Stimulated activated CD8-positive, alpha-beta memory T cell treated with anti-CD3 and anti-CD28 coated beads, Interleukin-12 subunit alpha, Interleukin-12 subunit beta, amount 100 ng/mL, for 24 hours (primary cell): Measurements from ENCODE around the gene FLRT2.

Experiments used
- DNase-seq: peaks from one replicate; pipeline ENCODE4 v3.0.0-alpha.2; 2020; ENCODE audit errors: extremely low read depth

FLRT2 gene

DNA sequence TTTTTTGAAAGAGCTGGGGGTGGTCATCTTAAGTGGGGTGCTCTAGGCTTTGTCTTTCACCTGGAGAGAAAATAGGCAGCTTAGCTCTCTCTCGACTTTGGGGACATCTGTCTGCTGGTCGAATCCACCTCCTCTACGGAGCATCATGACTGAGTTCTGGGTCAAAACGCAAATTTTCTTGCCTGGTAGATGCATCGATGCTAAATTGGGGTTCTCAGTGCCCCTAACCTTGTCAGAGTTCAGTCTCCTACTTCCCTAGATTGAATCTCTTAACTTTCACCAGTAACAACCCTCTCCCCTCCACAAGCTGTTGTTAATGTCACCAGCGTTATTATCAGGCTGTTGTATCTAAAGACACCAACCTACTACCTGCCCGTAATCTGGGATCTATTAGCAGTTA lies 682 bp downstream of the FLRT2 start:
- no peak for DNase-seq

DNA sequence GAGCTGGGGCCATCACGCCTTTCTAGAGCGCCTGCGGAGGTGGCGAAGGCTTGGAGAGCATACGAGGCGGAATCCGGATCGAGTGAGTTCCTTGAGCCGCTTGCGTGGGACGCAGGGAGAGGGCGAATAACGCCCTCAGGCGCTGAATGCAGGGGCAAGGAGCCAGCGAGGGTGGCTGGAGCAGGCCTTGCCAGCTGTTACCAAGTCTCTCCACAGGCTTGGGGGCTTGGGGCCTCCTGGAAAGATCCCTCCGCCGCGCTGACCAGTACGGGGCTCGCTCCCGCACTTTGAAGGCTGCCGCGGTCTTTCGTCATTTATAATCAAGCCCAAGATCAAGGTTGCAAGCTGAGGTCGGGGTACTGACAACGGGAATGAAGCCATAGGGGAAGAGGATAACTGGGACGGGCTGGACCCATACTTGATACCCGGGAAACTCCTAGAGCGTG lies 1.2 kb downstream of the FLRT2 start:
- DNase-seq, result no peak

DNA sequence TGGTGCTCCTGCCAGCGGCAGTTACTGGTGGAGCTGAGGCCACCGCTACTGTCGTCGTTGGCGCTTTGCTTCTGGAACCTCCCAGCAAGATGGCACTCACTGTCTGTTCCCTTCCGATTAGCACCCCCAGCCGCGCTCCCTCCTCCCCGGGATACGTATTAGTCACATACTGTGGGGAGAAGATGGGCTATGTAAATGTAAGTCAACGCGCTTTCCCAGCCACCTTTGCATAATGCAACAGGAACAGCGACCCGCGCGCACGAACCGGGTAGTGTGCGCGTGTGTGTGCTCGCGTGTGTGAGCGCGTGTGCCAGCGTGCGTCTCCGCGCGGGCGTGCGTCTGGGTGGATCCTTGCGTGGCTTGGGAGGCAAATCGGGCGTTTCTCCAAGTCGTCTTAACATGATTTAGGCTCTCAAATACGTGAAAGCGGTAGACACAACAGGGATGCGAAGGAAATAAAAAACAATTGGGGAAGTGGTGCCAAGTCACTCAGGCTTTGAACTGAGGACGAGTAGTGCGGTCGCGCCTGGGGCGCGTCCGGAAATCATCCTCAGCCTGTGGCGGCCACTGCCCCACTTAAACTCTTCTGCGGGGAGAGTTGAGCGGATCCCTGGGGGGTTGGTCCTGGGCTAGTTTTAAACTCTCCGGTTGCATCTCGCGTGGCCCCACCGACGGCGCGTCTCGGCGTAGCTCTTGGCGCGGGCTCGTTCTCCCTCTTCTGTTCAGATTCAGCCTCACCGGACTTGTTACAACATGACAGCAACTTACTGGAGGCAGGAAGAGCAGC lies 1.8 kb downstream of the FLRT2 start:
- DNase-seq, result no peak

DNA sequence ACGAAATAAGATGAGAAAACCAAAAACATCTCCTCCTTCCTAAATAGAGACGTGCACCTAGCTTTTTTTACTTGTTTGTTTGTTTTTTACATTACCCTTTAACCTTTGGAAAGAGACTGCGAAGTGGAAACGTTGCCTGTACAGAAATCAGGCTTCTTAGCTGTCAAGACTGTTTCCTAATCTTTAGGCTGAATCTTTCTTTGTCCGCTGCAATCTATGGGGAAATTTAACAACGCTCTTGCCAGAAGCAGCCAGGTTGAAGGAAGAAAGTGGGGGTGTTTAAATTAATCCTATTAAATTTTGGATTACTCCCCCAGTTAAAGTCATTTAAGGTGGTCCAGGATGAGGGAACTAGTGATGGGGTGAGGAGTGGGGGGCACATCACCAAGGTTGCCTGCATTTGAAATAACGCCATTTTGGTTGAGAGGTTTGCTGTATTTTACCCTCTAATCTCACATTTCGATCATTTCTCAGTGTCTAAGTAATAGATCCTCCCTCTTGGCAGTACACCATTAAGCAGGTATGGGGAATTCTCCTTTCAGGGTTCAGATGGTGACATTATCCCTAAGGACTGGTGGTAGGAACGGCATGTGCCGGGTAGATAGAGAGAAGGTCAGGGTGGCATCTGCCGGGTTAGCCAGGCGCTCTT lies 2.6 kb downstream of the FLRT2 start:
- DNase-seq, result no peak

DNA sequence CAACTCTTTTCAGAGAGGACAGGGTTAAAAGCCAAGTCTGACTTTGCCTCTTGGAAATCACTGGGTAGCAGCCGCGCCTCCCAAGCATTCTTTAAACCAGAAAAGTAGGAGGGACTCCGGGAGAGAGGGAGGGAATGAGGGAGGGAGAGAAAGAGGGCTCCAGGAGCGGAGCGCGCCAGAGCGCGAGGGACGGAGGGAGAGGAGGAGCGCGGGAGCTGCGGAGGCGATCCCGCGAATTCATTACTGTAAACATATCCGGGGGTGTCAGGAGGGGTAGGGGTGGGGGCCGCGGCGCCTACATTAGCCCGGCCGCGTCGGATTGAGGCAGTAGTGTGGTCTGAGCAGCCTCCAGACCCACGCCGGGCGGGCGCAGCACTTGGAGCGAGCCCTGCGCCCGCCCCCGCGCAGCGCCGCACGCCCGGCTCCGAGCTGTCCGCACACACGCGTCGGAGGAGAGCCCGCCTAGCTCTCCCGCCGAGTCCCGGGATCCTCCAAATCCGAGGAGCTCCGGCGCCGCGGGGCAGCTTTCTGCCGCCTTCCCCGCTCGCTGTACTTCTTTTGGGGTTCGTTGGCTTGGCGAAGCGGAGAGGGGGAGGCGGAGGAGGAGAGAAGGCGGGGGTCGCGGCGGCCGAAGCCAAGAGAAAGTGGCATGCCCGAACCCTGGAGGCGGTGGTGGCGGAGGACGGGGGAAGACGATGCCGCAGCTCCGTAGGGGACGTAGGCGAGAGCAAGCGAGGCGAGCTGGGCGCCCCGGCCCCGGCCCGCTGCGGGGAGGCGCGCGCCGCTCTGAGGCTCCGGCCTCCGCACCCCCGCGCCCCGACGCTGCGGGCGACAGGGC lies 3.3 kb downstream of the FLRT2 start:
- DNase-seq, result no peak

DNA sequence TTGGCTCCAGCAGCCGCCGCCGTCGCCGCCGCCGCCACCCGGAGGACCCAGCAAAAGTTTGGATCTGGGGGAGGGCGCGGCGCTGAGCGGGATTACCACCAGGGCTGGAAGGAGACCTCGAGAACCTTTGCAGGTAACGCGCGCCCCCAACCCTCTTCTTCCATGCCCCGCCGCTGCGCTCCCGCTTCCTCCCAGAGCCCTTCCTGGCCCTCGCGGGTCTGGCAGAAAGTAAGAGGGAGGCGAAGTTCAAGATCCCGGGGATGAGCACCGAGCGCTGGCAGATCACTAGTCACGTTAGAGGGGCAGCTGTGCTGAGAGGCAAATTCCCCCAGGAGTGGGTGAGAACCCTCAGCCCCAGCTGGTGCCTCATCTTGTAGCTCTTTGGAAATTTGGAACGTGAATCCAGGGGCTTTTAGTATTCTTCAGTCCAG lies 3.9 kb downstream of the FLRT2 start:
- DNase-seq, result no peak

DNA sequence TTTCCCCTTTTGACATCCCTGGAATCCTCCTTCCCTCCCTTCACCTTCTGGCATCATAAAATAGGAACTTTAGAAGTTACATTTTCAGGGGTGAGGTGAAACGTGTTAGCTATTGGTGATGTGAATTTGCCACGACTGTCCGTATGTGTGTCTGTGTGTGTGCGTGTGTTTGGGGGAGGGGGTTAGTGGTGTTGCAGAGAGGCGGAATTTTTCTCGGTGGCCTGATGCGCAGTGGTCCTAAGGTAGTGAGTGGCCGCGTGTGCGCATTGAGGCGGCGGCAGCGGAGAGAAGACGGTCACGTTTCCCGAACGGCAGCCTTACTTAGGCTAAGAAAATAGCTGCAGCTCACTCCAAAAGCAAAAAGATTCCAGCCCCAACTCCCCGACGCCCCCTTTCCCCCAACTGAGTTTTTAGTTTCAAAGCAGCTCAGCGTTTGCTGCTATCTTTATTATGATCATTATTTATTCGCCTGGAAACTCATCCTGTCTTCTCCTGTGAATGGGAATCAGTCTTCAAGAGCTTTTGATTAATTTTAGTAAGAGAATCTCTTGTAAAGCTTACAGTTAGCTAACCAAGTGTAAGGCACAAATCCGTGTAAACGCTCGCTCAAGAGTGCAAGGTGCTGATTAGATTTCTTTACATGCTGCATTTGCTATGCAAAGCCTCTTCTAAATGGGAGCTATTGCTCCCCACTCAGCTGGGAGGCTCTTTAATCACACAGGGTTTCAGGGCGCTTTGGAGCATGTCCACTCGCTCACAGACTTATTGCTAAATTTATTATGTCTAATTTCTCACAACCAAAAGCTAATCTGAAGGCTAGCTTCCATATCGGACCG lies 4.7 kb downstream of the FLRT2 start:
- no peak for DNase-seq

DNA sequence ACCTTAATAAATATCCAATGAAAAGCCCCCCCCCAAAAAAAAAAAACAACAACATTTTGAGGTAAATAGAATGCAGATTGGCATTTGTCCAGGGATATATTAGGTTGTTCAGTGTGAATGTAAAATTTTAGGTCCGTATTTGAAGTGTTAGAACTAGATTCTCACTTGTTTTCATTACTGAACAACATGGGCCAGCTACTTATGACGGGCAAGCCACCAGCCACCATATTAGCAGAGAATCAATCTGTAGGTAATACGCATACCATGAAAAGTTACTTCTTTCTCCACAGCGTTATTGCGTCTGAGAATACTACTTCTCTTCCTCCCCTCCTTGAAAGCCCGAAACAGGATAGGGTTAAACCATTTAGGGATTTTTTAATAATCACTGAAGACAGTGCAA lies 5.4 kb downstream of the FLRT2 start:
- no peak for DNase-seq

DNA sequence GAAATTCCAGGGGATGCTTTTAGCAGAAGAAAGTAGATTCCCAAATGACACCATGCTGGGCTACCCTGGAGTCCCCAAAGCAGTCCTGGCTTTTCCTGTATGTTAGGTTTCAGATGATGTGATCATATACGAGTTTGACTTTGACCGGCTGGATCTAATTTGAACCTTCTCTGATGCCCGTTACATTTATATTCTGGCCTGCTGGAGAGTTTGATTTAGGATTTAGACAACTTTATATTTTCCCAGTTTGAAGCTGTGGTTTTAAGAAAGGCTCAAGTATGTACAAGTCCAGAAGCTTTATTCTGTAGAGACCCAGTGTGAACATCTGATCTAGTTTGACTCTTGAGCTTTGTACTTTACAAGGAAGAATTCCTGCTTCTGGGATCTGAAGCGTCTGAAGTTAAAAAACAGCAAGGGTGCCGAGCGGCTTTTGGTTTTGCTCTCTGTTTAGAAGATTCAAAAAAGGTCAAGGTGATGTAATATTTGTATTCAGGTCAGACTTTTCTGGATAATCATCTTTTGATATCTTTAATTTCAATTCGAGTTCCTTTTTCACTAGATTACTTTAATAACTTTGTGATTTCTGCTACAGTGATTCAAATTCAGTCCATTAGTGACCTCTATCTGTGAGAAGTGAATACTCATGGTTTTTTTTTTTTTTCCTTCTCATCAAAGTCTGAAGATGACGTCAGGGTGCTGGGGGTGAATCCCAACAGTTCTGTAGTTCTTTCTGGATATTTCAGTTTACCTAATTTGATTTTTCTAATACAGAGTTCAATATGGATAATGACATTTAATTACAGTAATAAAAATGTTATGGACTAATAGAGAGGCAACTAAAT lies 6.3 kb downstream of the FLRT2 start:
- DNase-seq, result no peak

DNA sequence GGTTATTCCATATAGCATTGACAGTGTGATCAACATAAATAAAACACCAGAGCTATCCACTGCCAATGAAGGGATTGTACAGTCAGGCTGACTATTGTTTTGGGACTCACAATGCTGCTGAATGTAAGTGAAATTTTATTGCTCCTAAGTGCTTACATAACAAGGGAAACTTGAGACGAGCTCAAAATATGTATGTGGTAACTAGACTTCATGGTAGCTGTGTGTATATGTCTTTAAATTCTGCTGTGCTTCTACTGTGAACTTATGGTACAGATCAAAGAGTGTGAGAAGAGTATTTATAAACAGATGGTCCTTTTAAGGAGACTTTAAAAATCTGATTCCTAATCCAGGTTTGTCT lies 6.9 kb downstream of the FLRT2 start:
- DNase-seq, result no peak

DNA sequence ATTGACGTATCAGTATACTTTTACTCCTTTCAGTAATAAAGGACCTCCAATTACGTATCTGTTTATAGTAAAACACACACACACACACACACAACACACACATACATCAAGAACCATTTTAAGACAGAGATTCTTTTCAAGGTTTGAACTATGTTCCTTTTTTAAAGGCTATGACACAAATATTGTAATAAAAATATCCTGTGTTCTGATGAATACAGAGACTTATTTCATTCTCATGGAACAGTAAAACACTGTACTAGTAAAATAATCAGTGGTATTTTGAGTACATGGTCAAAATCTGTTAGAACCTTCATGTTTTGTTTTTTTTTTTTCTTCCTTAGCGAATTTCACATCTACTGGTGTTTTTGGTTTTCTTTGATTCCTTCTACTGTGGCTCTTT lies 7.6 kb downstream of the FLRT2 start:
- DNase-seq, result no peak

DNA sequence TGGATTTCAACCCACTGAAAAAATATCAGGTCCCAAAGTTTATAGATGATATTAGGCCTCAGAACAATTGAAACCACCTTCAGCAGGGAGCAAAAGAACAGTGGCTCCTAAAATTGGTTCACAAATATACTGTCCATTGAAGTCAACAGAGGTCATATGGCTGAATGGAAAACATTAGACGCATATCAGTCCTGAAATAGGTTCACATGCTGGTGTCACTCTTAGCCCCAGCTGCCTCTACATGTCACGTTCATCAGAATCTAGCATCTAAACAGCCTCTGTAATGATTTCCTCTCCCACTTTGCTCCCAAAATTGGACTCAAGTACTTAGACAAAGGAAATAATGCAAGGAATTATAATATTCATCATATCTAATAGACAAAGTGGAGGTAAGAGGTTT lies 8.7 kb downstream of the FLRT2 start:
- DNase-seq, result no peak

DNA sequence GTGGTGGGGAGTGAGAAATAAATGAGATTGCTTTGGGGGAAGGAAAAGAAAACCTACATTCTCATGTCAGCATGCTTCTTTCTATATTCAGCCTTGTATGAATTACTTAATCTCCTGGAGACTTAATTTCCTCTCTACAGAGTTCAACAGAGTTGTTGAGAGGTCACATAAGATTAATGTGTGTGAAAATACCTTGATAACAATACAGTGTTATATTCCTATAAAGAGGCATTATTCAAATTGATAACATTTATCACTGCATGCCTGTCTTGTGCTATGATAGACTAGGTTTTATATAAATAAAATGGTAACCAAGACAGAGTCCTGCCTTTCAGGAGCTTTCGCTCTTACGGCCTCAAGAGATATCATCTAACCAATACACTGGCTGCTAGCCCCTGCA lies 9.6 kb downstream of the FLRT2 start:
- DNase-seq, result no peak

DNA sequence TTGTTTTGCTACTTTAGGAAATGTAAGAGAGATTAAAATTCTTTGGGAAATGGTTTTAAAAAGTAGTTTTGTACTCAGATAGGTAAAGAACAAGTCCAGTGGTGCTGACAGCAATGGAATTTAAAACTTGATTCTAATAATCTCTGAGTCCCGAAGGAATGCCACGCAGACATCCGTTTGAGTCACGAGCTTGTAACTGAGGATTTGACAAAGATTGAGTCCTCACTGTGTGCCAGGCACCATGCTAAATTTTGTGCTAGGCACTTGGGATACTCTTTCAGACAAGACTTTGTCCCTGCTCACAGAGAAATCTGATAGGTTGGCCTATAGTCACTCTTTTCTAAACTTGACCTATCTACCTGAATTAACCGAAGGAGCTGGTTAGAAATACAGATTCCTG lies 12.7 kb downstream of the FLRT2 start:
- no peak for DNase-seq

DNA sequence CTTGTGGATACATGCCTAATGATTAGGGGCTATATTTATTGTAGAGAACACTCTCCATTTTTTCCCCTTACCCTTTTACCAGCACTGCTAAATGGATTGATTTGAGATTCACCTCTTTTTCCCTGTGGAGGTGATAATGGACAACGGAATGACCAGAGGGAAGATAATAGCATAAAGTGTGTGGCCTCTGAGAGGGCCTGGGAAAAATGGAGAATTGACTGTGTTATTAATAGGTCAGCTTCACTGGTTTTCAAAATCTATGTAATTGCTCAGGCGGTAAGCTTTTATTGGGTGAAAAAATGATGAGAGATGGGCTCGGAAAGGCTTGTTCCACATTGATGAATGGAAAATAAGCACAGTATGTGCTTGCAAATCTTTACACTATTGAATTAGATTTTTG lies 15.8 kb downstream of the FLRT2 start:
- no peak for DNase-seq

DNA sequence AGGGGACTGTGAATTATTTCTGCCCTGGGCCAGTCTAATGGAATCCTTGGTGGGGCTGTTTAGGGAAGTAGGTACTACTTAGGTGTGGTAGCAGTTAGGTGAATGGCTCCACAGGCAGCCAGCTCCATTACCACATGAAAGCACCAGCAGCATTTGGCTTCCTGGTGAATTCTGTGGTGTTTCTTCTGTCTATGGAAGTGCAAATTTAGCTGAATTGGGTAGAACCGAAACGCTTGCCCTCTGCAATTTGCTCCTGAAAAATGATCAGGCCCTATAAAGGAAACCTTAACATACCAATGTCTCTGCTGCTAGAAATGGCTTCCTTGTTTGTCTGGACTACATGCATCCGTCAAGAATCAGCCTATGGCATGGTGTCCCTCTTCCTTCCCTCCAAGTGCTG lies 16.4 kb downstream of the FLRT2 start:
- DNase-seq, result no peak

DNA sequence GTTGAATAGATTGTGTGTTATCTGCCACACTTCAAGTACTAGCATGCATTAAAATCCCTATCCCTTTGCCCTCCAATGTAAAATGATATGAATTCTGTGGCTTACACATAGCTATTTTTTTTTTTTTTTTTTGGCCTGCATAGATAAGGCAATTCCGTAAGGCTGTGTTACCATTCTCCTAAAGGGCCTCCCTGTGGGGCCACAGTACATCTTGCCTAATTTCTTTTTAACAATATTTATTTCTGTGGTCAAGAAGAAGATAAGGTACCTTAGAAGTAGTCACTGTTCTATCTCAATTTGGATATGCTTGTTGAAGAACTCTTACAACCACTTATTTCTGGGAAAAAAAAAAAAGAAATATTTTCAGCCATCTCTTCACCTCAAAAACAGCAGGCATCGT lies 19.8 kb downstream of the FLRT2 start:
- no peak for DNase-seq

DNA sequence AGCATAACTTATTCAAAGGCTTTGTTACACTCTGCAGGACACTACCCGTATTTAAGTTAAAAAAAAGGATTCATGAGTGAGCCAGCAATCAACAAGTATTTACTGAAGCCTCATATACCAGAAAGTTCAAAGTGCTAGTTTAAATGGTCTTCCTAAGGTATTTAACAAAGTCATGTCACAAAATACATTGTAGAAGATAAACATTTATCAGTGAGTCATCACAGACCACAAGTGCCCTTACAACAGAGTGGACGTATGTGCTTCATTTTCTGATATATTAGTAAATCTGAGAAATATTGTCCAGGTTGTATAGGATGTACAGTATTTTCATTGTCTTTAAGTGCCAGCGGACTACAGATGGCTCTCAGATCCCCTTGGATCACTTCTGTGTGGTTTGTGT lies 24.2 kb downstream of the FLRT2 start:
- DNase-seq, result no peak

DNA sequence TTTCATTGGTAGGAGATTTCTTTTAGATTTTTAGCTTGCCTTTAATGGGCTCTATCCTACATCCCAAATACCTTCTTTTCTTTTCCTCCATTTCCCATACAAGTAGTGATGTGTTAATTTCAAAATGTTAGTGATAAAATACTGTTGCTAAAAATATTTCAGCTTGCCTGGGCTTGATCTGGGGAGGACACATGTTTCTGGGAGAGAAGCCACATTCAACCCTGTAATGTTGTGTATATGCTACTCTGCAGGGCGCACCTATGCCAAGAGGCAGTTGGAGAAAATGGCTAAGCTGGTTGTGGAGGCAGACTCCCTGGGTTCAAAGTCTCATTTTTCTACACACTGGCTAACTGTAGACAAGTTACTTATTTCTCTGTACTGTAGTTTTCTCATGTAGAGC lies 26.3 kb downstream of the FLRT2 start:
- DNase-seq, result no peak

DNA sequence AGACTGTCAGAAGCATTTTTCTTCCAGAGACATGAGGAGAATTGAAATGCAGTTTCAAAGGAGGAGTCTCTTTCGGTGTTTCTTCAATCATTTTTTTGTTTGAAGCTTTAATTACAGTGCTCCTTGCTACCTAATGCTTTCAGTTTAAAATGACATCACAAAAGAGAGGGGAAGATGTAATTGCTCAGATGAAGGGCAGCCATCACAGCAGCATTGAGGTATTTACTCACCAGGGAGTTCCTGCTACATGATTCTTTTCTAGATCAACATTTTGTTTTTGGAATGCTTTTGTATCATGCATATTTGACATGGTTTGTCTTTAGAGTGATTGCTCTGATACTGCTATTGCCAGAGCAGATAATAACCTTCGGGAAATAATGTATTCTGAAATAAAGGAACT lies 28.6 kb downstream of the FLRT2 start:
- no peak for DNase-seq

DNA sequence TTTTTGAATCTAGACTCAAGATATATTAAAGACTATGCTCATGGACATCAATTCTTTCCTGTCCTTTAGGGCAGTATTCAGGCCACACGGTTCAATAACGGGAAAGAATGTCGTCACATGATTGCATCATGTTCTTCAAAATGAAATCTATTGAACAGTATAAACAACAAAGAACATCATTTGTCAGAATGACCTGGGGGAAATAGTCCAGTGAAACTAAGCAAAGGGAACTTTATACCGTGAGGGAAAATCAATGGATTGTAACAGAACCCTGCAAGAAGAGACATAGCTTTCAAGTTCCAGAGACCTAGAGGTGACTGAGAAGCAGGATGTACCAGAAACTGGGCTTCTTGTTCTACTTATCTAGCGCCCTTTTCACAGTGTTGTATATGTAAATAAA lies 32.7 kb downstream of the FLRT2 start:
- no peak for DNase-seq
